GM10847 (cell line): ENCODE measurements around the gene SEPTIN8.

Experiments used
- POLR2A ChIP-seq: IDR thresholded peaks from 2 replicates; pipeline ENCODE4 v1.6.1; 2011; ENCODE audit not compliant: insufficient read length; ENCODE audit errors: extremely low read depth

SEPTIN8 gene

GRCh38 chr5:132777209-132778069 is at the start of gene SEPTIN8:
SEPTIN8 (minus strand) TSS chr5:132777239; CDS start chr5:132777137, 102 bp downstream.
- no peak for TF ChIP-seq POLR2A

- TF ChIP-seq POLR2A, result no peak
Measured at GRCh38 chr5:132826424-132827082, 49.5 kb upstream of the SEPTIN8 start.

- TF ChIP-seq POLR2A, result no peak
Measured at GRCh38 chr5:132825834-132826391, 48.9 kb upstream of the SEPTIN8 start.

- no peak for TF ChIP-seq POLR2A
Measured at GRCh38 chr5:132825033-132825833, 48.2 kb upstream of the SEPTIN8 start.

GRCh38 chr5:132824426-132824825 is 47.4 kb upstream of the SEPTIN8 start:
- no peak for TF ChIP-seq POLR2A

- no peak for TF ChIP-seq POLR2A
Measured at GRCh38 chr5:132823481-132824050, 46.5 kb upstream of the SEPTIN8 start.

- no peak for TF ChIP-seq POLR2A
Measured at GRCh38 chr5:132822650-132823480, 45.8 kb upstream of the SEPTIN8 start.

GRCh38 chr5:132821791-132822190 is 44.8 kb upstream of the SEPTIN8 start:
- no peak for TF ChIP-seq POLR2A

GRCh38 chr5:132821350-132821749 is 44.3 kb upstream of the SEPTIN8 start:
- no peak for TF ChIP-seq POLR2A

- TF ChIP-seq POLR2A, result no peak
Measured at GRCh38 chr5:132820162-132820754, 43.2 kb upstream of the SEPTIN8 start.

GRCh38 chr5:132819468-132819867 is 42.4 kb upstream of the SEPTIN8 start:
- TF ChIP-seq POLR2A, result no peak

- no peak for TF ChIP-seq POLR2A
Measured at GRCh38 chr5:132817011-132817410, 40.0 kb upstream of the SEPTIN8 start.

- no peak for TF ChIP-seq POLR2A
Measured at GRCh38 chr5:132816554-132816953, 39.5 kb upstream of the SEPTIN8 start.

GRCh38 chr5:132816083-132816482 is 39.0 kb upstream of the SEPTIN8 start:
- TF ChIP-seq POLR2A, result no peak
